Gastrocnemius medialis (tissue), 4 donors: ENCODE data around the gene RGS11. TPM values are rescaled to one million over a fixed set of nuclear protein-coding genes. Genes with fewer than 3 reads are reported as not detected.

Source experiments
- ATAC-seq, 2 donors: fragments of 150-250 bp; one replicate each; pipeline ENCODE4 v1.9.1; 2016
- DNase-seq, 2 donors: peaks; one replicate each; pipeline ENCODE4 v3.0.0-alpha.2; 2019
- H3K27ac ChIP-seq, 4 donors: fragments of 200-600 bp; sonication (generic); 1 replicate in 1 of 4; 2 replicates in 3 of 4; pipeline ENCODE4 v1.5.1; 2016 to 2018; ENCODE audit warnings: mild to moderate bottlenecking in 2 of 4, moderate library complexity in 1 of 4
- H3K27me3 ChIP-seq, 3 donors: fragments of 200-600 bp; sonication (generic) in 2 of 3; 1 replicate in 1 of 3; 2 replicates in 2 of 3; pipeline versions ENCODE4 v1.5.1 to v1.6.0; 2016 to 2019; ENCODE audit warnings: mild to moderate bottlenecking in 1 of 3, moderate library complexity in 1 of 3
- H3K36me3 ChIP-seq, 2 donors: fragments of 200-600 bp; sonication (generic) in 1 of 2; one replicate each; pipeline ENCODE4 v1.5.1; 2017 to 2018
- H3K4me1 ChIP-seq, 2 donors: fragments of 200-600 bp; sonication (generic) in 1 of 2; one replicate each; pipeline ENCODE4 v1.5.1; 2016 to 2017; ENCODE audit warnings: mild to moderate bottlenecking in 2 of 2
- H3K4me3 ChIP-seq, 4 donors: fragments of 200-600 bp; sonication (generic) in 3 of 4; 1 replicate in 1 of 4; 2 replicates in 3 of 4; pipeline ENCODE4 v1.5.1; 2016 to 2019; ENCODE audit warnings: mild to moderate bottlenecking in 2 of 4
- H3K9me3 ChIP-seq, 3 donors: fragments of 200-600 bp; sonication (generic) in 2 of 3; 1 replicate in 1 of 3; 2 replicates in 2 of 3; pipeline ENCODE4 v1.5.1; 2016 to 2019
- POLR2A ChIP-seq, 2 donors: fragments of 450-650 bp; IDR thresholded peaks; one replicate each; pipeline ENCODE4 v1.6.1; 2017; ENCODE audit warnings: antibody characterized with exemption in 2 of 2, mild to moderate bottlenecking in 2 of 2, moderate library complexity in 2 of 2
- in situ Hi-C, 4 donors: fragments of 200-750 bp; cut with MboI; loops; one replicate each; pipeline versions ENCODE4 v1.15.0 to v1.8.0; 2017; ENCODE audit warnings: low sequenced_read_pairs in 4 of 4
- intact Hi-C: fragments of 100-400 bp; cut with DNase I; formaldehyde crosslinking; loops from one replicate; pipeline ENCODE4 v1.15.1; 2023; ENCODE audit warnings: low total_unique reads
- total RNA-seq, 4 donors: library from RNA; depleted of rRNA; stranded (reverse); fragments of >200 nt; gene quantifications; one replicate each; pipeline versions ENCODE4 v1.1.0 to v1.2.3, GENCODE V29; 2016
- TF ChIP-seq, protein P1 (sequence below), 5 experiments: fragments of 450-650 bp in 3 of 5; fragments of 200-600 bp in 2 of 5; sonication (generic) in 2 of 5; IDR thresholded peaks in 4 of 5; conservative IDR thresholded peaks in 1 of 5; 1 replicate in 4 of 5; 2 replicates in 1 of 5; pipeline ENCODE4 v1.5.1; 2016 to 2019; ENCODE audit warnings: antibody characterized with exemption in 5 of 5, mild to moderate bottlenecking in 3 of 5, moderate library complexity in 3 of 5

The RGS11 gene
- total RNA-seq, 4 donors from 2014 or later = 1.2 to 2.2 (median 1.6) TPM

DNA sequence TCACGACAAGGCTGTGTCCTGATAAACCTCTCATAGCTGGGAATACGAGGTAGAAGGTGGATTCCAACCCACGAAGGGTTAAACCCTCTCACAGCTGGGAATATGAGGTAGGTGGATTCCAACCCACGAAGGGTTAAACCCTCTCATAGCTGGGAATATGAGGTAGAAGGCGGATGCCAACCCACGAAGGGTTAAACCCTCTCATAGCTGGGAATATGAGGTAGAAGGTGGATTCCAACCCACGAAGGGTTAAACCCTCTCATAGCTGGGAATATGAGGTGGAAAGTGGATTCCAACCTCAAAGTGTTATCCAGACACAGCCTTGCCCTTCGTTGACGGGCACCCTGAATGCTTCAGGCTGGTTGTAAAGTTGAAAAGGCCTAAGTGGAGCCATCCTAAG lies 45.8 kb upstream of the RGS11 start:
- no peak for ATAC-seq
- Histone ChIP-seq H3K27me3 (no peaks in the 10 kb centered on the region), H3K27ac (no peak overlapping the region), H3K4me3 (no peak overlapping the region), H3K9me3 (no peaks in the 10 kb centered on the region), H3K4me1 (peaks cover under 1% of the 10 kb centered on the region in 2 donors), H3K36me3 (peaks cover 0 to 6% of the 10 kb centered on the region in 2 donors)
- intact Hi-C loops (no loop called here), in situ Hi-C loops (no loop called here)
- no peak for TF ChIP-seq POLR2A (IDR thresholded peaks at IDR 0.05)
- TF ChIP-seq, protein P1, sequence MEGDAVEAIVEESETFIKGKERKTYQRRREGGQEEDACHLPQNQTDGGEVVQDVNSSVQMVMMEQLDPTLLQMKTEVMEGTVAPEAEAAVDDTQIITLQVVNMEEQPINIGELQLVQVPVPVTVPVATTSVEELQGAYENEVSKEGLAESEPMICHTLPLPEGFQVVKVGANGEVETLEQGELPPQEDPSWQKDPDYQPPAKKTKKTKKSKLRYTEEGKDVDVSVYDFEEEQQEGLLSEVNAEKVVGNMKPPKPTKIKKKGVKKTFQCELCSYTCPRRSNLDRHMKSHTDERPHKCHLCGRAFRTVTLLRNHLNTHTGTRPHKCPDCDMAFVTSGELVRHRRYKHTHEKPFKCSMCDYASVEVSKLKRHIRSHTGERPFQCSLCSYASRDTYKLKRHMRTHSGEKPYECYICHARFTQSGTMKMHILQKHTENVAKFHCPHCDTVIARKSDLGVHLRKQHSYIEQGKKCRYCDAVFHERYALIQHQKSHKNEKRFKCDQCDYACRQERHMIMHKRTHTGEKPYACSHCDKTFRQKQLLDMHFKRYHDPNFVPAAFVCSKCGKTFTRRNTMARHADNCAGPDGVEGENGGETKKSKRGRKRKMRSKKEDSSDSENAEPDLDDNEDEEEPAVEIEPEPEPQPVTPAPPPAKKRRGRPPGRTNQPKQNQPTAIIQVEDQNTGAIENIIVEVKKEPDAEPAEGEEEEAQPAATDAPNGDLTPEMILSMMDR (IDR thresholded peaks at IDR 0.05 in 4 of 5, conservative IDR thresholded peaks at IDR 0.05 in 1 of 5) = no peak
- DNase-seq = no peak

GRCh38 chr16:320206-320605 lies 44.5 kb upstream of the RGS11 start:
- intact Hi-C loops = no loop called here
- H3K36me3 ChIP-seq = peaks cover 0 to 6% of the 10 kb centered on the region in 2 donors
- no peak for DNase-seq
- no peaks in the 10 kb centered on the region for H3K4me1 ChIP-seq
- no peak overlapping the region for H3K27ac ChIP-seq
- ATAC-seq = no peak
- TF ChIP-seq POLR2A (IDR thresholded peaks at IDR 0.05) = no peak
- H3K27me3 ChIP-seq = no peaks in the 10 kb centered on the region
- no peak overlapping the region for H3K4me3 ChIP-seq
- in situ Hi-C loops = no loop called here
- no peaks in the 10 kb centered on the region for H3K9me3 ChIP-seq

DNA sequence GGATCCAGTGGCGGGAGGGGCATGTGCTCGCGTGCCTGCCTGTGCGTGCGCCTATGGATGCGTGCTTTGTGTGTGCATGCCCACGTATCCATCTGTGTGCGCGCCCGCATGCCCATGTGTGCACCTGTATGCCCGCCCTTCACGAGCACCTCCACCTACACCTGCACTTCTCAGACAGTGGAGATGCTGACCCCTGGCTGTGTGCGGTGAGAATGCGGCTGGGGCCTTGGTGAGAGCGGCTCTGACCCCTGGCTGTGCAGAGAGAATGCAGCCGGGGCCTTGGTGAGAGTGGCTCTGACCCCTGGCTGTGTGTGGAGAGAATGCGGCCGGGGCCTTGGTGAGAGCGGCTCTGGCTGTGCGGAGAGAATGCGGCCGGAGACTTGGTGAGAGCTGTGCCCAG lies 42.9 kb upstream of the RGS11 start:
- Histone ChIP-seq H3K4me1 (no peaks in the 10 kb centered on the region), H3K27me3 (no peaks in the 10 kb centered on the region), H3K4me3 (no peak overlapping the region), H3K9me3 (no peaks in the 10 kb centered on the region), H3K27ac (no peak overlapping the region), H3K36me3 (peaks cover 0 to 16% of the 10 kb centered on the region in 2 donors)
- ATAC-seq (no peak), DNase-seq (no peak)
- in situ Hi-C loops = no loop called here
- intact Hi-C loops = no loop called here
- no peak for TF ChIP-seq POLR2A (IDR thresholded peaks at IDR 0.05)
- TF ChIP-seq, protein P1 (IDR thresholded peaks at IDR 0.05 in 4 of 5, conservative IDR thresholded peaks at IDR 0.05 in 1 of 5) = no peak

GRCh38 chr16:317583-317982 lies 41.8 kb upstream of the RGS11 start:
- ATAC-seq (no peak), DNase-seq (no peak)
- H3K27ac ChIP-seq = no peak overlapping the region
- no peak for TF ChIP-seq POLR2A (IDR thresholded peaks at IDR 0.05)
- TF ChIP-seq, protein P1 (IDR thresholded peaks at IDR 0.05 in 4 of 5, conservative IDR thresholded peaks at IDR 0.05 in 1 of 5) = no peak
- no peaks in the 10 kb centered on the region for H3K4me1 ChIP-seq
- H3K36me3 ChIP-seq = peaks cover 0 to 24% of the 10 kb centered on the region in 2 donors
- intact Hi-C loops (no loop called here), in situ Hi-C loops (no loop called here)
- H3K4me3 ChIP-seq = no peak overlapping the region
- no peaks in the 10 kb centered on the region for H3K27me3 ChIP-seq
- H3K9me3 ChIP-seq = no peaks in the 10 kb centered on the region

DNA sequence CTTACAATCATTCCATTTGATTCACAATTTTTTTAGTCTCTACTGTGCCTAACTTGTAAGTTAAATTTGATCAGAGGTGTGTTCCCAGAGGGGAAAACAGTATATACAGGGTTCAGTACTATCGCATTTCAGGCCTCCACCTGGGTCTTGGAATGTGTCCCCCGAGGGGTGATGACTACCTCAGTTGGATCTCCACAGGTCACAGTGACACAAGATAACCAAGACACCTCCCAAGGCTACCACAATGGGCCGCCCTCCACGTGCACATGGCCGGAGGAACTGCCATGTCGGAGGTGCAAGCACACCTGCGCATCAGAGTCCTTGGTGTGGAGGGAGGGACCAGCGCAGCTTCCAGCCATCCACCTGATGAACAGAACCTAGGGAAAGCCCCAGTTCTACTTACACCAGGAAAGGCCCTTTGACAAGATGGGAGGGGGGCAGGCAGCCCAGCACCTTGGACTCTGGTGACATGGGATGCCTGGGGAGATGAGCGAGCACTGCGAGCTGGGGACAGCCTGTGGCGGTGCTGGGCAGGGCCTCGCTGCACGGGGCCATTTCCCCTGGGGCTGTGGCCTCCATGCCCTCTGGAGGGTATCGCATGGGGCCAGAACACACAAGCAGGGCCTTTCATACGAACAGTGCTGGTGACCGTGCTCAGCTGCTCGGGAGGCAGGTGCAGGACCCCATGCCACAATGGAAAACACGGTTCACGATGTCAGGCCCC lies 41.2 kb upstream of the RGS11 start:
- Histone ChIP-seq H3K9me3 (no peaks in the 10 kb centered on the region), H3K36me3 (peaks cover 0 to 24% of the 10 kb centered on the region in 2 donors), H3K4me3 (no peak overlapping the region), H3K27ac (no peak overlapping the region), H3K27me3 (no peaks in the 10 kb centered on the region), H3K4me1 (no peaks in the 10 kb centered on the region)
- no peak for TF ChIP-seq POLR2A (IDR thresholded peaks at IDR 0.05)
- TF ChIP-seq, protein P1 (IDR thresholded peaks at IDR 0.05 in 4 of 5, conservative IDR thresholded peaks at IDR 0.05 in 1 of 5) = no peak
- intact Hi-C loops = no loop called here
- in situ Hi-C loops = no loop called here
- ATAC-seq = no peak
- no peak for DNase-seq
